ENCODE results near the gene COQ2. TPM values are rescaled to one million over a fixed set of nuclear protein-coding genes. Genes with fewer than 3 reads are reported as not detected.

COQ2 gene
- total RNA-seq, 1 donor = 14.1 TPM

DNA sequence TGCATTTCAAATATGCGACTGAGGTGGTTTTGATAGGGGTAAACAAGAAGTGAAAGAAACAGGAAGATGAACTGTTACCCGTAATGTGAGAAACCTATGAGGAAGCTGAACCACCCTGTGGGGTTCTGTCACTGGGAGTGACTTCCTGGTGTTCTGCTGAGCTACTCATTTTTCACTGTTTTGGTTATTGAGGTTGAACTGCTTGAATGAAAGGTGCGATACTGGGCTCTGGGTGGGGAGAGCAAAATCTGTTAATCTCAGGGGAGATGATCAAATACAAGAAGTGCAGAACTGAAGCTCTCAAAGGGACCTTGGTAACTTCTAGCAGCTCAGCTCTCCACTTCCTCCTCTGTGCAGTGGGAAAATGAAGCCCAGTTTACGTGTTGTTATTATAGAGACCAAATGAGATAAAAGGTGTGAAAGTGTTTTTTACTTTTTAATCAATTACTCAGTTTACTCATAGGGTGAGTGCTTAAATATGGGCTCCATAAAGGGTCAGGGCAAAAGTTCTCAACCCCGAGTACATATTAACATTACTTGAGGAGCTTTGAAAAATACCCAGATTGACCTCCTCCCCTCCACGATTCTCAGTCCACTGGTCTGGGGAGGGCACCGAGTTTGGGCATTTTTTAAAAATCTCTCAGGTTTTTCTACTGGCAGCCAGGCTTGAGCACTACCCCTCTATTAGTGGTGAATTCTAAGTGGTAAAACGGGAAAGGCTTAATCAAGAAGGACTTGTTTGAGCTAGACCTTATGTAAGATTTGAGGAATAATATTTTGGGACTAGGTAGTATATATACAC lies 66.7 kb downstream of the COQ2 start:
- Histone ChIP-seq H3K4me1 (ENCODE audit: insufficient read depth, low read length) (no peaks in the 10 kb centered on the region), H3K27me3 (ENCODE audit: insufficient read depth, low read length) (no peaks in the 10 kb centered on the region), H3K9me3 (ENCODE audit: low read depth, low read length) (no peaks in the 10 kb centered on the region), H3K79me2 (ENCODE audit: insufficient read depth, low read length) (no peaks in the 10 kb centered on the region), H3K4me3 (ENCODE audit: insufficient read depth, low read length) (no peak overlapping the region), H2AFZ (ENCODE audit: low read length) (peak overlapping the region; percentile 57), H3K27ac (ENCODE audit: low read depth, low read length) (no peak overlapping the region), H4K20me1 (ENCODE audit: insufficient read depth, low read length) (no peaks in the 10 kb centered on the region), H3K36me3 (ENCODE audit: insufficient read depth, low read length) (no peaks in the 10 kb centered on the region), H3K4me2 (ENCODE audit: insufficient read depth, low read length) (no peak overlapping the region)
- no peak for TF ChIP-seq CTCF (IDR thresholded peaks at IDR 0.05; ENCODE audit: extremely low read depth, low read depth, low read length)
- DNase-seq (ENCODE audit: insufficient read length, low spot score, missing footprints) = no peak

DNA sequence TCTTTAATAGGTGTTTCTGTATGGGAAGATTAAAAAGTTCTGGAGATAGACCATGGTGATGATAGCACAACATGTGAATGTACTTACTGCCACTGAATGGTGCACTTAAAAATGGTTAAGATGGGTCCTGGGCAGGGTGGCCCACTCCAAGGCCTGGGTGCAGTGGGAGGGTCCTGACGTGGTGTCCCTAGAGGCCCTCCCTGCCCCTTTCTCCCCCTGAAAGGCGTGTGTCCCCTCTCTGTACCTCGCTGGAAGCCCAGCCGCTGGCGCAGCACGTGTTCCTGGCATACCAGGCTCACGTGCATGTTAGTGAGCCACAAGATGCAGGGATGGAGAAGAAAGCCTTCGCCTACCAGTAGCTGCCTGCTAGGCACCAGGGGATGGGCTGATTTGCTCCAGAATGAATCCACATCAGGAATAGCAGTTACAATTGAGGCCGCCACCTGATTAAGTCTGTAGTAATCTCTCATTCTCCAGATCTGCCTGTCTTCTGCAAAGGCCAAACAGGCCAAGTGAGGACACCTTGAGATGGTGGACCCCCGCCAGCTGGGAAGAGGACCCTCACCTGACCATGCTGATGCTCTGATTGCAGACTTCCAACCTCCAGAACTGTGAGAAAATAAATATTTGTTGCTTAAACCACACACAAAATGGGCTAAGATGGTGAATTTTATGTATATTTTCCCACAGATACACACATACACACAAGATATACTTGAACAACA lies 67.5 kb downstream of the COQ2 start:
- no peaks in the 10 kb centered on the region for H4K20me1 ChIP-seq (ENCODE audit: insufficient read depth, low read length)
- H3K27me3 ChIP-seq (ENCODE audit: insufficient read depth, low read length) = no peaks in the 10 kb centered on the region
- H3K79me2 ChIP-seq (ENCODE audit: insufficient read depth, low read length) = no peaks in the 10 kb centered on the region
- H3K4me3 ChIP-seq (ENCODE audit: insufficient read depth, low read length) = no peak overlapping the region
- no peak overlapping the region for H3K4me2 ChIP-seq (ENCODE audit: insufficient read depth, low read length)
- H3K27ac ChIP-seq (ENCODE audit: low read depth, low read length) = no peak overlapping the region
- no peak overlapping the region for H2AFZ ChIP-seq (ENCODE audit: low read length)
- H3K4me1 ChIP-seq (ENCODE audit: insufficient read depth, low read length) = no peaks in the 10 kb centered on the region
- no peak for DNase-seq (ENCODE audit: insufficient read length, low spot score, missing footprints)
- H3K9me3 ChIP-seq (ENCODE audit: low read depth, low read length) = no peaks in the 10 kb centered on the region
- no peak for TF ChIP-seq CTCF (IDR thresholded peaks at IDR 0.05; ENCODE audit: extremely low read depth, low read depth, low read length)
- H3K36me3 ChIP-seq (ENCODE audit: insufficient read depth, low read length) = no peaks in the 10 kb centered on the region

GRCh38 chr4:83214079-83214478 lies 70.5 kb downstream of the COQ2 start:
- Histone ChIP-seq H3K27ac (ENCODE audit: low read depth, low read length) (no peak overlapping the region), H3K4me3 (ENCODE audit: insufficient read depth, low read length) (no peak overlapping the region), H4K20me1 (ENCODE audit: insufficient read depth, low read length) (no peaks in the 10 kb centered on the region), H3K36me3 (ENCODE audit: insufficient read depth, low read length) (no peaks in the 10 kb centered on the region), H3K27me3 (ENCODE audit: insufficient read depth, low read length) (no peaks in the 10 kb centered on the region), H3K4me1 (ENCODE audit: insufficient read depth, low read length) (peaks cover 3% of the 10 kb centered on the region), H2AFZ (ENCODE audit: low read length) (no peak overlapping the region), H3K79me2 (ENCODE audit: insufficient read depth, low read length) (no peaks in the 10 kb centered on the region), H3K9me3 (ENCODE audit: low read depth, low read length) (no peaks in the 10 kb centered on the region), H3K4me2 (ENCODE audit: insufficient read depth, low read length) (no peak overlapping the region)
- DNase-seq (ENCODE audit: insufficient read length, low spot score, missing footprints) = no peak
- no peak for TF ChIP-seq CTCF (IDR thresholded peaks at IDR 0.05; ENCODE audit: extremely low read depth, low read depth, low read length)

Small RNA genes lying within 50 kb of the gene (small RNA-seq; reads per million reads assigned to genes)
- not detected for gene AC114781.3

Other genes with a start within 250 kb of the COQ2 start
- 79.3 TPM in 2 replicates for gene COPS4, start 249.6 kb downstream of the COQ2 start, total RNA-seq
- gene PLAC8, start 170.1 kb downstream of the COQ2 start, total RNA-seq = 0.59 and 0.72 TPM in 2 replicates
- gene HPSE, start 50.0 kb upstream of the COQ2 start, total RNA-seq = 0.29 and 0.36 TPM in 2 replicates
- gene HELQ, start 171.0 kb upstream of the COQ2 start, total RNA-seq = 17.4 and 18.3 TPM in 2 replicates
- gene MRPS18C, start 171.3 kb upstream of the COQ2 start, total RNA-seq = 13.8 and 14.5 TPM in 2 replicates
- gene ABRAXAS1, start 200.3 kb upstream of the COQ2 start, total RNA-seq = 17.4 and 23.3 TPM in 2 replicates

Data from osteoblast (primary cell).